ENCODE data around the gene UCN. TPM values are rescaled to one million over a fixed set of nuclear protein-coding genes. Genes with fewer than 3 reads are reported as not detected.

Gene UCN
- total and polyA plus RNA-seq, 4 donors = 0.25 to 0.83 (median 0.42) TPM; not detected in 1

DNA sequence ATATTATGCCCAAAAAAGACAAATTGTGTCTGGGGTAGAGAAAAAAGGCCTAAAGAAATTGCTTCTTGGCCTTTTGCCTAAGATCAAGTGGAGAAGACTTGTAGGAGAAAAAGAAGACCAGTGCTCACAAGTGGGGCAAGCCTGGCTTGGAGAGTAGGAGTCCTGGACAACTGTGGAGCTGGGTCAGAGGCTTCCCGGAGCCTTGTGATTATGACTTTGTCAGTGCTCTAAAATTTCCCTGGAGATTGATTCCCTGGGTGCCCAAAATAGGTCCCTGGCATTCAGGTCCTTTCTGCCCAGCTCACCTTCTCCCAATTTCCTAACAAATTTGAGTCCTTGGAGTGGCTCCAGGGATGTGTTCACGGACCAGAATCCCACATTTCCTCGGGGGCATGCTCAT lies 26.8 kb downstream of the UCN start:
- Histone ChIP-seq H3K27ac (ENCODE audit: low read depth in 1 of 2, low read length in 2 of 2) (no peak overlapping the region), H3K27me3 (ENCODE audit: control insufficient read depth in 4 of 4, insufficient read depth in 4 of 4, low read length in 3 of 4) (peaks cover 0 to 4% (median 0%) of the 10 kb centered on the region in 4 donors), H3K4me1 (ENCODE audit: control insufficient read depth in 4 of 4, insufficient read depth in 4 of 4, low read length in 3 of 4) (peaks cover 0 to 3% (median 0%) of the 10 kb centered on the region in 4 donors), H3K9me3 (ENCODE audit: control insufficient read depth in 4 of 4, low read length in 3 of 4) (no peaks in the 10 kb centered on the region), H3K9ac (ENCODE audit: low read depth in 1 of 2, low read length in 2 of 2) (no peak overlapping the region), H3K36me3 (ENCODE audit: control insufficient read depth in 4 of 4, insufficient read depth in 3 of 4, low read depth in 1 of 4, low read length in 3 of 4) (no peaks in the 10 kb centered on the region), H3K4me3 (ENCODE audit: low read depth in 1 of 3, low read length in 3 of 3) (no peak overlapping the region)
- WGBS = 75% methylated on average over 3 of the region's 3 CpGs
- TF ChIP-seq, protein P1, sequence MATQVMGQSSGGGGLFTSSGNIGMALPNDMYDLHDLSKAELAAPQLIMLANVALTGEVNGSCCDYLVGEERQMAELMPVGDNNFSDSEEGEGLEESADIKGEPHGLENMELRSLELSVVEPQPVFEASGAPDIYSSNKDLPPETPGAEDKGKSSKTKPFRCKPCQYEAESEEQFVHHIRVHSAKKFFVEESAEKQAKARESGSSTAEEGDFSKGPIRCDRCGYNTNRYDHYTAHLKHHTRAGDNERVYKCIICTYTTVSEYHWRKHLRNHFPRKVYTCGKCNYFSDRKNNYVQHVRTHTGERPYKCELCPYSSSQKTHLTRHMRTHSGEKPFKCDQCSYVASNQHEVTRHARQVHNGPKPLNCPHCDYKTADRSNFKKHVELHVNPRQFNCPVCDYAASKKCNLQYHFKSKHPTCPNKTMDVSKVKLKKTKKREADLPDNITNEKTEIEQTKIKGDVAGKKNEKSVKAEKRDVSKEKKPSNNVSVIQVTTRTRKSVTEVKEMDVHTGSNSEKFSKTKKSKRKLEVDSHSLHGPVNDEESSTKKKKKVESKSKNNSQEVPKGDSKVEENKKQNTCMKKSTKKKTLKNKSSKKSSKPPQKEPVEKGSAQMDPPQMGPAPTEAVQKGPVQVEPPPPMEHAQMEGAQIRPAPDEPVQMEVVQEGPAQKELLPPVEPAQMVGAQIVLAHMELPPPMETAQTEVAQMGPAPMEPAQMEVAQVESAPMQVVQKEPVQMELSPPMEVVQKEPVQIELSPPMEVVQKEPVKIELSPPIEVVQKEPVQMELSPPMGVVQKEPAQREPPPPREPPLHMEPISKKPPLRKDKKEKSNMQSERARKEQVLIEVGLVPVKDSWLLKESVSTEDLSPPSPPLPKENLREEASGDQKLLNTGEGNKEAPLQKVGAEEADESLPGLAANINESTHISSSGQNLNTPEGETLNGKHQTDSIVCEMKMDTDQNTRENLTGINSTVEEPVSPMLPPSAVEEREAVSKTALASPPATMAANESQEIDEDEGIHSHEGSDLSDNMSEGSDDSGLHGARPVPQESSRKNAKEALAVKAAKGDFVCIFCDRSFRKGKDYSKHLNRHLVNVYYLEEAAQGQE (IDR thresholded peaks at IDR 0.05) = no peak
- no peak for TF ChIP-seq TAF1 (conservative IDR thresholded peaks at IDR 0.05)
- DNase-seq (ENCODE audit: low spot score) = no peak

DNA sequence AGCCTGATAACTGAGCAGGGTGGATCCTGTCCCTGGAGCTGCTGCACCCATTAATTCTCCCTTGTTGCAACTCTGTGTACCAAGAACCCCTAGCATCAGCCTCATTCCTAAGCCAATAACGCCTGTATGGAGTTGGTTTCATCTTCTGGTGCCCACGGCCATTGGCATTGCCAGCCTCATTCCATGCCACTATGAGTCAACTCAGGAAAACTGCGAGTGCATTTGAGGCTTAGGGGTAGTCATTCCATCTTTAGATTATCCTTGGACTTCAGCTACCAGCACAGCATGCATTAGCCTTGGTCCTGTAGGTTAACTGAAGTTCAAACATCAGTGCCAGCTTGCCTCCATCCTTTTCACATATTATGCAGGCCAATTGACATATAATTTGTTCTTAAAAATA lies 27.4 kb downstream of the UCN start:
- TF ChIP-seq, protein P2, sequence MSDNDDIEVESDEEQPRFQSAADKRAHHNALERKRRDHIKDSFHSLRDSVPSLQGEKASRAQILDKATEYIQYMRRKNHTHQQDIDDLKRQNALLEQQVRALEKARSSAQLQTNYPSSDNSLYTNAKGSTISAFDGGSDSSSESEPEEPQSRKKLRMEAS (IDR thresholded peaks at IDR 0.05) = no peak
- TF ChIP-seq NR2F2 (IDR thresholded peaks at IDR 0.05) (no peak), YY1 (IDR thresholded peaks at IDR 0.05) (no peak), JUND (IDR thresholded peaks at IDR 0.05) (no peak), GABPA (IDR thresholded peaks at IDR 0.05 in 1 of 2, conservative IDR thresholded peaks at IDR 0.05 in 1 of 2) (no peak), HNF4A (conservative IDR thresholded peaks at IDR 0.05) (no peak), HNF4G (IDR thresholded peaks at IDR 0.05) (no peak), SP1 (IDR thresholded peaks at IDR 0.05) (no peak), RAD21 (IDR thresholded peaks at IDR 0.05) (no peak), EGR1 (IDR thresholded peaks at IDR 0.05; ENCODE audit: low read depth in 2 of 2) (no peak), FOXA2 (IDR thresholded peaks at IDR 0.05) (no peak), TAF1 (conservative IDR thresholded peaks at IDR 0.05) (no peak), RXRA (IDR thresholded peaks at IDR 0.05) (no peak), FOXA1 (IDR thresholded peaks at IDR 0.05) (no peak)
- TF ChIP-seq, protein P3, sequence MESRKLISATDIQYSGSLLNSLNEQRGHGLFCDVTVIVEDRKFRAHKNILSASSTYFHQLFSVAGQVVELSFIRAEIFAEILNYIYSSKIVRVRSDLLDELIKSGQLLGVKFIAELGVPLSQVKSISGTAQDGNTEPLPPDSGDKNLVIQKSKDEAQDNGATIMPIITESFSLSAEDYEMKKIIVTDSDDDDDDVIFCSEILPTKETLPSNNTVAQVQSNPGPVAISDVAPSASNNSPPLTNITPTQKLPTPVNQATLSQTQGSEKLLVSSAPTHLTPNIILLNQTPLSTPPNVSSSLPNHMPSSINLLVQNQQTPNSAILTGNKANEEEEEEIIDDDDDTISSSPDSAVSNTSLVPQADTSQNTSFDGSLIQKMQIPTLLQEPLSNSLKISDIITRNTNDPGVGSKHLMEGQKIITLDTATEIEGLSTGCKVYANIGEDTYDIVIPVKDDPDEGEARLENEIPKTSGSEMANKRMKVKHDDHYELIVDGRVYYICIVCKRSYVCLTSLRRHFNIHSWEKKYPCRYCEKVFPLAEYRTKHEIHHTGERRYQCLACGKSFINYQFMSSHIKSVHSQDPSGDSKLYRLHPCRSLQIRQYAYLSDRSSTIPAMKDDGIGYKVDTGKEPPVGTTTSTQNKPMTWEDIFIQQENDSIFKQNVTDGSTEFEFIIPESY (IDR thresholded peaks at IDR 0.05) = no peak
- TF ChIP-seq, protein P1 (IDR thresholded peaks at IDR 0.05) = no peak
- TF ChIP-seq, protein P4, sequence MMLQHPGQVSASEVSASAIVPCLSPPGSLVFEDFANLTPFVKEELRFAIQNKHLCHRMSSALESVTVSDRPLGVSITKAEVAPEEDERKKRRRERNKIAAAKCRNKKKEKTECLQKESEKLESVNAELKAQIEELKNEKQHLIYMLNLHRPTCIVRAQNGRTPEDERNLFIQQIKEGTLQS (IDR thresholded peaks at IDR 0.05) = no peak
- TF ChIP-seq, protein P5, sequence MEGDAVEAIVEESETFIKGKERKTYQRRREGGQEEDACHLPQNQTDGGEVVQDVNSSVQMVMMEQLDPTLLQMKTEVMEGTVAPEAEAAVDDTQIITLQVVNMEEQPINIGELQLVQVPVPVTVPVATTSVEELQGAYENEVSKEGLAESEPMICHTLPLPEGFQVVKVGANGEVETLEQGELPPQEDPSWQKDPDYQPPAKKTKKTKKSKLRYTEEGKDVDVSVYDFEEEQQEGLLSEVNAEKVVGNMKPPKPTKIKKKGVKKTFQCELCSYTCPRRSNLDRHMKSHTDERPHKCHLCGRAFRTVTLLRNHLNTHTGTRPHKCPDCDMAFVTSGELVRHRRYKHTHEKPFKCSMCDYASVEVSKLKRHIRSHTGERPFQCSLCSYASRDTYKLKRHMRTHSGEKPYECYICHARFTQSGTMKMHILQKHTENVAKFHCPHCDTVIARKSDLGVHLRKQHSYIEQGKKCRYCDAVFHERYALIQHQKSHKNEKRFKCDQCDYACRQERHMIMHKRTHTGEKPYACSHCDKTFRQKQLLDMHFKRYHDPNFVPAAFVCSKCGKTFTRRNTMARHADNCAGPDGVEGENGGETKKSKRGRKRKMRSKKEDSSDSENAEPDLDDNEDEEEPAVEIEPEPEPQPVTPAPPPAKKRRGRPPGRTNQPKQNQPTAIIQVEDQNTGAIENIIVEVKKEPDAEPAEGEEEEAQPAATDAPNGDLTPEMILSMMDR (IDR thresholded peaks at IDR 0.05; ENCODE audit: low read depth, low read length, missing input control) = no peak
- no peaks in the 10 kb centered on the region for H3K36me3 ChIP-seq (ENCODE audit: control insufficient read depth in 4 of 4, insufficient read depth in 3 of 4, low read depth in 1 of 4, low read length in 3 of 4)
- WGBS = 83% methylated on average over 3 of the region's 3 CpGs
- no peak overlapping the region for H3K4me3 ChIP-seq (ENCODE audit: low read depth in 1 of 3, low read length in 3 of 3)
- H3K4me1 ChIP-seq (ENCODE audit: control insufficient read depth in 4 of 4, insufficient read depth in 4 of 4, low read length in 3 of 4) = peaks cover 0 to 3% (median 0%) of the 10 kb centered on the region in 4 donors
- no peak overlapping the region for H3K9ac ChIP-seq (ENCODE audit: low read depth in 1 of 2, low read length in 2 of 2)
- DNase-seq (ENCODE audit: low spot score) = no peak
- no peak overlapping the region for H3K27ac ChIP-seq (ENCODE audit: low read depth in 1 of 2, low read length in 2 of 2)
- no peaks in the 10 kb centered on the region for H3K9me3 ChIP-seq (ENCODE audit: control insufficient read depth in 4 of 4, low read length in 3 of 4)
- H3K27me3 ChIP-seq (ENCODE audit: control insufficient read depth in 4 of 4, insufficient read depth in 4 of 4, low read length in 3 of 4) = peaks cover 0 to 4% (median 0%) of the 10 kb centered on the region in 4 donors

Measured in liver (tissue), 9 donors.